ENCODE measurements around the gene COG6. TPM values are rescaled to one million over a fixed set of nuclear protein-coding genes. Genes with fewer than 3 reads are reported as not detected.

COG6 gene
- total RNA-seq, 4 donors from 2014 or later = 14.8 to 28.2 (median 22.9) TPM

DNA sequence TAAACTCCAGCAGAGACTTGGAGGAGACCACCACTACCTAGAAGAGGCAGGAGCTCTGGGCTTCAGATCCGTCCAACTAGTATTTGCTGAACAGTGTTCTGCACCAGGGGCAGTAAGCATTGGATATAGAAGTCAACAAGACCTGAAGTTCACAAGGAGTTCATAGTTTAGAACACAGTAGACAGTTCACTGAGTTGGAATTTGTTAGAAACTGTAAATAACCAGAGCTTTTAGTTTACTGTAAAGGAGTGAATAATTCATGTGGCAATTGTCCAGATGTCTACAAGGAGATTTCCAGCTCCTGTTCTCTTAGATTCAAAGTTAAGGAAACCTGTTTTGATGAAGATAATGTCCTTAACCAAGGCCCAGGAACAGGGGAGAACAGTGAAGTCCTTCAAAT, 128.9 kb downstream of the COG6 start:
- Histone ChIP-seq H3K36me3 (no peaks in the 10 kb centered on the region), H3K4me3 (no peak overlapping the region), H3K9me3 (no peaks in the 10 kb centered on the region), H3K4me1 (no peaks in the 10 kb centered on the region), H3K27ac (no peak overlapping the region), H3K27me3 (no peaks in the 10 kb centered on the region)
- TF ChIP-seq, protein P1, sequence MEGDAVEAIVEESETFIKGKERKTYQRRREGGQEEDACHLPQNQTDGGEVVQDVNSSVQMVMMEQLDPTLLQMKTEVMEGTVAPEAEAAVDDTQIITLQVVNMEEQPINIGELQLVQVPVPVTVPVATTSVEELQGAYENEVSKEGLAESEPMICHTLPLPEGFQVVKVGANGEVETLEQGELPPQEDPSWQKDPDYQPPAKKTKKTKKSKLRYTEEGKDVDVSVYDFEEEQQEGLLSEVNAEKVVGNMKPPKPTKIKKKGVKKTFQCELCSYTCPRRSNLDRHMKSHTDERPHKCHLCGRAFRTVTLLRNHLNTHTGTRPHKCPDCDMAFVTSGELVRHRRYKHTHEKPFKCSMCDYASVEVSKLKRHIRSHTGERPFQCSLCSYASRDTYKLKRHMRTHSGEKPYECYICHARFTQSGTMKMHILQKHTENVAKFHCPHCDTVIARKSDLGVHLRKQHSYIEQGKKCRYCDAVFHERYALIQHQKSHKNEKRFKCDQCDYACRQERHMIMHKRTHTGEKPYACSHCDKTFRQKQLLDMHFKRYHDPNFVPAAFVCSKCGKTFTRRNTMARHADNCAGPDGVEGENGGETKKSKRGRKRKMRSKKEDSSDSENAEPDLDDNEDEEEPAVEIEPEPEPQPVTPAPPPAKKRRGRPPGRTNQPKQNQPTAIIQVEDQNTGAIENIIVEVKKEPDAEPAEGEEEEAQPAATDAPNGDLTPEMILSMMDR (IDR thresholded peaks at IDR 0.05) = no peak
- no peak for TF ChIP-seq POLR2AphosphoS5 (IDR thresholded peaks at IDR 0.05)
- 100% methylated on average over 1 of the region's 1 CpG for WGBS
- no peak for DNase-seq (ENCODE audit: low spot score in 2 of 2)

DNA sequence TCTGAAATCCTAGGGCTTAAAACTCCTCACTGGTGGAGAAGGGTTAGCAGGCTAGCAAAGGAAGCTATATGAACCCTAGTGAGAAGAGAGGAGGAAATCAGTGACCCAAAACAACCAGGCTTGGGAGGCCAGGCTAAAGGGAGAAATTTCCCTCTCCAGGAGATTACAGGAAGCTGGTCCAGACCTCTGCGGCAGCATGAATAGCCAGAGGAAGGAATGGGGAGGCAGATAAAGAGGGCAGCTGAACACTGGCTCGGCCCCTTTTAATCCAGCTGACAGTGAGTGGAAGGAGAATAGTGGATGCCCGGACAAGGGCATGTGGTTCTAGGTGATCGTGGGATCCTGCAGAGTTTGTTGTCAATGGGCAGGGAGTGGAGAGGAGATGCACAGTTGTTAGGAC, 130.6 kb downstream of the COG6 start:
- Histone ChIP-seq H3K4me1 (no peaks in the 10 kb centered on the region), H3K36me3 (no peaks in the 10 kb centered on the region), H3K27me3 (no peaks in the 10 kb centered on the region), H3K4me3 (no peak overlapping the region), H3K9me3 (no peaks in the 10 kb centered on the region), H3K27ac (no peak overlapping the region)
- 85% methylated on average over 4 of the region's 4 CpGs for WGBS
- no peak for DNase-seq (ENCODE audit: low spot score in 2 of 2)
- TF ChIP-seq, protein P1 (IDR thresholded peaks at IDR 0.05) = no peak
- no peak for TF ChIP-seq POLR2A (IDR thresholded peaks at IDR 0.05)
- TF ChIP-seq EP300 (IDR thresholded peaks at IDR 0.05) = no peak
- TF ChIP-seq POLR2AphosphoS5 (IDR thresholded peaks at IDR 0.05) = no peak

DNA sequence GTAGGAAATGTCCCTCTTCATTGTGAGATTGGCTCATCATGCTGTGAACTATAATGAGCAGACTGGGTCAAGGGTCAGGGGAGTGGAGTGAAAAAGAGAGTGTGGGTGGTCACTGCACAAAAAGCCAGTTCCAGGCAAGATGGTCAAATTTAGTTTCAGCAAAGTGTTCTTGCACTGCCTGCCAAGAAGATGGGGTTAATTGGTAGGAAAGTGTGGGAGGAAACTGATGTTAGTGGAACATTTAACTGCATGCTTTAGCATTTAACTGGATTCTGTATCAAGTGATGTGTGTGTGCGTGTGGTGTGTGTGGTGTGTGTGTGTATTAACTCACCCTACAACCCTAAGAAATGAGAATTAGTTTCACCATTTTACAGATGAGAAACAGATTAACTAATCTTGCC, 131.6 kb downstream of the COG6 start:
- no peak for DNase-seq (ENCODE audit: low spot score in 2 of 2)
- H3K4me3 ChIP-seq = no peak overlapping the region
- TF ChIP-seq POLR2AphosphoS5 (IDR thresholded peaks at IDR 0.05) = no peak
- no peak for TF ChIP-seq EP300 (IDR thresholded peaks at IDR 0.05)
- TF ChIP-seq, protein P1 (IDR thresholded peaks at IDR 0.05) = no peak
- no peak for TF ChIP-seq POLR2A (IDR thresholded peaks at IDR 0.05)
- WGBS = 70% methylated on average over 1 of the region's 1 CpG
- no peaks in the 10 kb centered on the region for H3K36me3 ChIP-seq
- H3K27me3 ChIP-seq = no peaks in the 10 kb centered on the region
- H3K4me1 ChIP-seq = no peaks in the 10 kb centered on the region
- H3K9me3 ChIP-seq = no peaks in the 10 kb centered on the region
- no peak overlapping the region for H3K27ac ChIP-seq

DNA sequence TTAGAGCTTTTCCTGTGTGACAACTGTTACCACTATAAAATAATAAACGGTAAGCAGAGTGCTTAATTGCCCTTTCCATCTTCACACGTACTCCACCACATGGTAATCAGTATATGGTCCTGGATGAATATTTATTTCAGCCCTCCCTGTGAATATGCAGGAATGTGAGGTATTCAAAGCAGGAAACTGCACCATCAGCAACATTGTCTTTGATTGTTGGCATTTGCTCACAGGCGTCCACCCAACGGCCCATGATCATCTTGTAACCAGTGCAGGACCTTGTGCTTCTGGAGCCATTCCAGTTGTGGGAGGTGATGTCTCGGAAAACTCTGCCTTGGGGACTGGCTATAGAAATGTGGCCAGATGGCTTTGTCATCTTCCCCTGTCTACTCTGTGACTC, 132.6 kb downstream of the COG6 start:
- no peaks in the 10 kb centered on the region for H3K36me3 ChIP-seq
- H3K9me3 ChIP-seq = no peaks in the 10 kb centered on the region
- TF ChIP-seq POLR2AphosphoS5 (IDR thresholded peaks at IDR 0.05) (no peak), POLR2A (IDR thresholded peaks at IDR 0.05) (no peak), EP300 (IDR thresholded peaks at IDR 0.05) (no peak)
- TF ChIP-seq, protein P1 (IDR thresholded peaks at IDR 0.05) = no peak
- DNase-seq (ENCODE audit: low spot score in 2 of 2) = no peak
- no peak overlapping the region for H3K27ac ChIP-seq
- no peaks in the 10 kb centered on the region for H3K27me3 ChIP-seq
- H3K4me1 ChIP-seq = no peaks in the 10 kb centered on the region
- 68% methylated on average over 5 of the region's 5 CpGs for WGBS
- H3K4me3 ChIP-seq = no peak overlapping the region

DNA sequence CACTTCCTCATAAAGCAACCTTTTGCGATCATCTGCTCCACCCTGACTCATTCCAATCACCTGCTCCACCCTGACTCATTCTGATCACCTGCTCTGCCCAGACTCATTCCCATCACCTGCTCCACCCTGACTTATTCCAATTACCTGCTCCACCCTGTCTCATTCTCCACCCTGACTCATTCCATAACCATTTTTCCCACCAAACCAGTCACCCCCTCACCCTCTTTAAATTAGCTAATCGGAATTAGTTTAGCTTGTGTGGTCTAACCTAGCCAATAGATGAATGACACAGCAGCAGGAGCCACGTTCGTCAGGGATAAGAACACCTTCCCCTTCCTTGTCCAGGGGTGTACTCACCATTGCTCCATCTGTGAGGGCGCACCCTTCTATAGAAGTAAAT, 134.0 kb downstream of the COG6 start:
- Histone ChIP-seq H3K9me3 (no peaks in the 10 kb centered on the region), H3K36me3 (no peaks in the 10 kb centered on the region), H3K4me1 (no peaks in the 10 kb centered on the region), H3K27me3 (no peaks in the 10 kb centered on the region), H3K4me3 (no peak overlapping the region), H3K27ac (no peak overlapping the region)
- 72% methylated on average over 5 of the region's 5 CpGs for WGBS
- DNase-seq (ENCODE audit: low spot score in 2 of 2) = no peak
- no peak for TF ChIP-seq POLR2A (IDR thresholded peaks at IDR 0.05)
- TF ChIP-seq EP300 (IDR thresholded peaks at IDR 0.05) = no peak
- TF ChIP-seq, protein P1 (IDR thresholded peaks at IDR 0.05) = no peak
- TF ChIP-seq POLR2AphosphoS5 (IDR thresholded peaks at IDR 0.05) = no peak

Other genes starting within 250 kb of the COG6 start
- 10 to 100 TPM; 10.6 to 21.0 (median 15.6) TPM for gene LHFPL6, start 52.5 kb upstream of the COG6 start, total RNA-seq

Measured in suprapubic skin (tissue), 4 donors.